HCT116 (cell line): ENCODE measurements around the gene KRT77. TPM values are rescaled to one million over a fixed set of nuclear protein-coding genes. Genes with fewer than 3 reads are reported as not detected.

ENCODE experiments used
- ATAC-seq: fragments of 200-7000 bp; cut with Tn5 transposase; 2 replicates; pipeline ENCODE4 v1.9.1; 2020; ENCODE audit warnings: mild to moderate bottlenecking, moderate library complexity
- BruUV-seq: library from RNA; stranded (reverse); fragments of 400-500 nt; replicated peaks from 2 replicates; lab custom pipeline; 2021; lab: Mats Ljungman, UMichigan
- CTCF ChIA-PET: fragments of 300-600 bp; sonication (Branson Sonifier 250); formaldehyde crosslinking; loops from one replicate; lab custom pipeline; 2021; ENCODE audit warnings: antibody characterized with exemption; lab: Charles Lee
- POLR2A ChIA-PET: fragments of 300-600, 350-600 bp; sonication (Branson Sonifier 250); formaldehyde crosslinking; loops from one replicate; lab custom pipeline; 2021; ENCODE audit warnings: antibody characterized with exemption; lab: Charles Lee
- RAD21 ChIA-PET, 2 experiments: fragments of 300-600 bp; sonication (Branson Sonifier 250); formaldehyde crosslinking; loops; one replicate each; lab custom pipeline; 2023; ENCODE audit warnings: low total read pairs in 2 of 2; ENCODE audit not compliant: uncharacterized antibody in 2 of 2, unreplicated experiment in 2 of 2, low non-redundant PET in 1 of 2; lab: Charles Lee
- DNase-seq: peaks from one replicate; pipeline ENCODE4 v3.0.0-alpha.2; 2010; ENCODE audit warnings: low read depth, low spot score
- H2AFZ ChIP-seq: fragments of 200-600 bp; shearing (Covaris generic), sonication (generic); 2 replicates; pipeline ENCODE4 v1.6.1; 2017; ENCODE audit warnings: low read depth, mixed run types, mixed read lengths, antibody characterized with exemption, low read length; ENCODE audit not compliant: poor library complexity, severe bottlenecking
- H3K27ac ChIP-seq: 2 replicates; pipeline ENCODE4 v1.5.1; 2012; ENCODE audit warnings: low read depth, low read length
- H3K27me3 ChIP-seq: fragments of 200-600 bp; sonication (generic); 2 replicates; pipeline ENCODE4 v1.6.1; 2016; ENCODE audit warnings: mixed run types, low read length, mixed read lengths; ENCODE audit not compliant: insufficient read depth
- H3K36me3 ChIP-seq, 2 experiments: fragments of 200-500 bp in 1 of 2; fragments of 200-600 bp in 1 of 2; sonication (Bioruptor generic) in 1 of 2; sonication (generic) in 1 of 2; 2 replicates each; pipeline versions ENCODE4 v1.5.1 to v1.6.1; 2014 to 2016; ENCODE audit warnings: low read length in 2 of 2, inconsistent platforms in 1 of 2, mixed read lengths in 1 of 2, mixed run types in 1 of 2; ENCODE audit not compliant: insufficient read depth in 2 of 2, control insufficient read depth in 1 of 2
- H3K4me1 ChIP-seq, 2 experiments: fragments of 200-600 bp in 1 of 2; sonication (generic) in 1 of 2; 2 replicates each; pipeline versions ENCODE4 v1.5.1 to v1.6.1; 2012 to 2017; ENCODE audit warnings: low read length in 2 of 2, inconsistent platforms in 1 of 2, mild to moderate bottlenecking in 1 of 2, mixed read lengths in 1 of 2, mixed run types in 1 of 2, moderate library complexity in 1 of 2; ENCODE audit not compliant: insufficient read depth in 2 of 2, control insufficient read depth in 1 of 2
- H3K4me2 ChIP-seq: fragments of 200-600 bp; sonication (generic); 2 replicates; pipeline ENCODE4 v1.6.1; 2017; ENCODE audit warnings: mixed run types, low read length, mixed read lengths
- H3K4me3 ChIP-seq, 2 experiments: fragments of 200-600 bp in 1 of 2; sonication (generic) in 1 of 2; replicated peaks in 1 of 2; 2 replicates each; pipeline ENCODE4 v1.5.1; 2011 to 2016; ENCODE audit warnings: low read length in 2 of 2, control low read depth in 1 of 2, low read depth in 1 of 2, mild to moderate bottlenecking in 1 of 2, mixed read lengths in 1 of 2, mixed run types in 1 of 2
- H3K79me2 ChIP-seq: fragments of 200-600 bp; sonication (generic); 2 replicates; pipeline ENCODE4 v1.6.1; 2017; ENCODE audit warnings: mild to moderate bottlenecking, mixed run types, low read length, moderate library complexity, mixed read lengths; ENCODE audit not compliant: insufficient read depth
- H3K9ac ChIP-seq: fragments of 200-600 bp; sonication (generic); 2 replicates; pipeline ENCODE4 v1.6.1; 2016; ENCODE audit warnings: low read length, mixed read lengths
- H3K9me2 ChIP-seq: fragments of 200-600 bp; sonication (generic), shearing (Covaris generic); 2 replicates; pipeline ENCODE4 v1.6.1; 2017; ENCODE audit warnings: mixed run types, mild to moderate bottlenecking, moderate library complexity; ENCODE audit not compliant: insufficient read depth
- H3K9me3 ChIP-seq, 2 experiments: fragments of 200-500 bp in 1 of 2; fragments of 200-600 bp in 1 of 2; sonication (Bioruptor generic) in 1 of 2; sonication (generic) in 1 of 2; 2 replicates each; pipeline ENCODE4 v1.6.1; 2014 to 2017; ENCODE audit warnings: low read length in 2 of 2, mixed read lengths in 2 of 2, inconsistent platforms in 1 of 2, low read depth in 1 of 2, mild to moderate bottlenecking in 1 of 2, mixed run types in 1 of 2, moderate library complexity in 1 of 2; ENCODE audit not compliant: control insufficient read depth in 1 of 2, insufficient read depth in 1 of 2
- H4K20me1 ChIP-seq: fragments of 200-600 bp; sonication (generic), shearing (Covaris generic); 2 replicates; pipeline ENCODE4 v1.6.1; 2017; ENCODE audit warnings: mixed run types, mild to moderate bottlenecking, moderate library complexity; ENCODE audit not compliant: insufficient read depth
- ATF3 ChIP-seq: IDR thresholded peaks from 2 replicates; pipeline ENCODE4 v1.6.1; 2012
- CBX3 ChIP-seq: IDR thresholded peaks from 2 replicates; pipeline ENCODE4 v1.6.1; 2012; ENCODE audit warnings: low read depth
- CEBPB ChIP-seq: IDR thresholded peaks from 2 replicates; pipeline ENCODE4 v1.6.1; 2012; ENCODE audit warnings: low read depth
- ELF1 ChIP-seq: IDR thresholded peaks from 2 replicates; pipeline ENCODE4 v1.6.1; 2012; ENCODE audit warnings: low read depth, borderline replicate concordance
- EZH2 ChIP-seq: fragments of 200-600 bp; sonication (generic); IDR thresholded peaks from 2 replicates; pipeline ENCODE4 v1.6.1; 2017; ENCODE audit warnings: antibody characterized with exemption, mixed run types
- EZH2phosphoT487 ChIP-seq: fragments of 200-600 bp; IDR thresholded peaks from 2 replicates; pipeline ENCODE4 v1.6.1; 2018; ENCODE audit warnings: antibody characterized with exemption, borderline replicate concordance
- FOSL1 ChIP-seq: IDR thresholded peaks from 2 replicates; pipeline ENCODE4 v1.6.1; 2012; ENCODE audit warnings: low read depth
- JUND ChIP-seq: IDR thresholded peaks from 2 replicates; pipeline ENCODE4 v1.6.1; 2012
- MAX ChIP-seq: IDR thresholded peaks from 2 replicates; pipeline ENCODE4 v1.6.1; 2012
- POLR2A ChIP-seq: IDR thresholded peaks from 2 replicates; pipeline ENCODE4 v1.7.0; 2011; ENCODE audit warnings: borderline replicate concordance; ENCODE audit not compliant: insufficient read depth, insufficient read length; ENCODE audit errors: extremely low read depth
- POLR2AphosphoS5 ChIP-seq: IDR thresholded peaks from 2 replicates; pipeline ENCODE4 v1.6.1; 2011; ENCODE audit warnings: mild to moderate bottlenecking, low read depth, low read length, moderate library complexity
- RAD21 ChIP-seq: IDR thresholded peaks from 2 replicates; pipeline ENCODE4 v1.6.1; 2012; ENCODE audit warnings: low read depth, mild to moderate bottlenecking
- REST ChIP-seq: IDR thresholded peaks from 2 replicates; pipeline ENCODE4 v1.6.1; 2012; ENCODE audit warnings: low read depth
- SIN3A ChIP-seq: IDR thresholded peaks from 2 replicates; pipeline ENCODE4 v1.6.1; 2012; ENCODE audit warnings: low read depth
- SP1 ChIP-seq: IDR thresholded peaks from 2 replicates; pipeline ENCODE4 v1.6.1; 2012; ENCODE audit warnings: low read depth
- TCF7L2 ChIP-seq: IDR thresholded peaks from 2 replicates; pipeline ENCODE4 v1.7.0; 2011; ENCODE audit warnings: borderline replicate concordance, inconsistent platforms; ENCODE audit not compliant: insufficient read depth, insufficient read length; ENCODE audit errors: extremely low read depth
- YY1 ChIP-seq: IDR thresholded peaks from 2 replicates; pipeline ENCODE4 v1.6.1; 2011; ENCODE audit warnings: low read length, low read depth, moderate library complexity, mild to moderate bottlenecking; ENCODE audit not compliant: insufficient replicate concordance; ENCODE audit errors: extremely low read depth
- ZBTB33 ChIP-seq: IDR thresholded peaks from 2 replicates; pipeline ENCODE4 v1.6.1; 2011; ENCODE audit warnings: mild to moderate bottlenecking, low read length, moderate library complexity; ENCODE audit not compliant: insufficient replicate concordance; ENCODE audit errors: extremely low read depth
- ZFX ChIP-seq: fragments of 450-650 bp; IDR thresholded peaks from 2 replicates; pipeline ENCODE4 v1.6.1; 2017
- ZNF274 ChIP-seq: fragments of 200-500 bp; sonication (Bioruptor generic); IDR thresholded peaks from 2 replicates; pipeline ENCODE4 v1.6.1; 2014; ENCODE audit warnings: mild to moderate bottlenecking, low read depth, low read length, inconsistent platforms
- intact Hi-C: fragments of 100-400 bp; cut with micrococcal nuclease; formaldehyde crosslinking; loops from 2 replicates; pipeline ENCODE4 v1.10.0; 2022
- total RNA-seq: library from RNA; stranded (reverse); gene quantifications from one replicate; pipeline ENCODE4 v1.2.1, GENCODE V29; 2021; ENCODE audit not compliant: unreplicated experiment

The KRT77 gene
- total RNA-seq, 1 experiment from 2014 or later = not detected

GRCh38 chr12:52735106-52735505 lies 31.8 kb upstream of the KRT77 start:
- no peak for TF ChIP-seq POLR2AphosphoS5
- TF ChIP-seq YY1 = no peak
- TF ChIP-seq ZNF274 = no peak
- TF ChIP-seq ELF1 = no peak
- TF ChIP-seq FOSL1 = no peak
- no peak for TF ChIP-seq JUND
- no peak for TF ChIP-seq ATF3
- TF ChIP-seq CBX3 = no peak
- TF ChIP-seq ZBTB33 = no peak
- TF ChIP-seq SIN3A = no peak
- TF ChIP-seq ZFX = no peak
- no peak for TF ChIP-seq RAD21
- no peak for TF ChIP-seq MAX
- TF ChIP-seq CEBPB = no peak
- TF ChIP-seq EZH2phosphoT487 = no peak
- TF ChIP-seq TCF7L2 = no peak
- no peak for TF ChIP-seq REST
- TF ChIP-seq EZH2 = no peak
- no peak for TF ChIP-seq SP1
- TF ChIP-seq POLR2A = no peak

More at GRCh38 chr12:52735106-52735505, 31.8 kb upstream of the KRT77 start:
- POLR2A ChIA-PET = no interaction called here
- no peak overlapping the region for H3K4me2 ChIP-seq
- no peaks in the 10 kb centered on the region for H3K9me3 ChIP-seq
- H3K27me3 ChIP-seq = peaks cover 66% of the 10 kb centered on the region
- no peaks in the 10 kb centered on the region for H4K20me1 ChIP-seq
- no peak overlapping the region for H3K4me3 ChIP-seq
- no peak for ATAC-seq
- CTCF ChIA-PET = no interaction called here
- intact Hi-C loops = no loop called here
- H3K27ac ChIP-seq = no peak overlapping the region
- RAD21 ChIA-PET = no interaction called here
- no TSS peak for BruUV-seq
- no peak overlapping the region for H2AFZ ChIP-seq
- H3K79me2 ChIP-seq = no peaks in the 10 kb centered on the region
- H3K9ac ChIP-seq = no peak overlapping the region
- H3K36me3 ChIP-seq = no peaks in the 10 kb centered on the region
- no peaks in the 10 kb centered on the region for H3K9me2 ChIP-seq
- no peak for DNase-seq
- H3K4me1 ChIP-seq = no peaks in the 10 kb centered on the region
